Smooth muscle cell (in vitro differentiated cells): ENCODE data around the gene VSTM2B. TPM values are rescaled to one million over a fixed set of nuclear protein-coding genes. Genes with fewer than 3 reads are reported as not detected.

Experiments used
- DNase-seq: peaks from one replicate; lab custom pipeline; 2025; ENCODE audit not compliant: unreplicated experiment; lab: John Stamatoyannopoulos, UW
- H2AFZ ChIP-seq: fragments of 200-600 bp; sonication (generic); 2 replicates; pipeline ENCODE4 v1.6.0; 2016; ENCODE audit warnings: antibody characterized with exemption, low read depth, mild to moderate bottlenecking
- H3F3A ChIP-seq: fragments of 200-600 bp; sonication (generic); 2 replicates; pipeline ENCODE4 v1.6.0; 2017; ENCODE audit warnings: antibody characterized with exemption, low read depth
- H3K27ac ChIP-seq: fragments of 200-600 bp; sonication (generic); 2 replicates; pipeline ENCODE4 v1.5.1; 2016; ENCODE audit warnings: low read depth, mild to moderate bottlenecking
- H3K27me3 ChIP-seq: fragments of 200-600 bp; sonication (generic); 2 replicates; pipeline ENCODE4 v1.6.1; 2016; ENCODE audit warnings: low read depth, mild to moderate bottlenecking
- H3K36me3 ChIP-seq: fragments of 200-600 bp; sonication (generic); 2 replicates; pipeline ENCODE4 v1.5.1; 2016; ENCODE audit warnings: low read depth
- H3K4me1 ChIP-seq: fragments of 200-600 bp; sonication (generic); 2 replicates; pipeline ENCODE4 v1.5.1; 2016; ENCODE audit warnings: low read depth
- H3K4me2 ChIP-seq: fragments of 200-600 bp; sonication (generic); 2 replicates; pipeline ENCODE4 v1.6.0; 2016; ENCODE audit warnings: mild to moderate bottlenecking
- H3K4me3 ChIP-seq: fragments of 200-600 bp; sonication (generic); 2 replicates; pipeline ENCODE4 v1.5.1; 2016; ENCODE audit warnings: mild to moderate bottlenecking
- H3K79me2 ChIP-seq: fragments of 200-600 bp; sonication (generic); 2 replicates; pipeline ENCODE4 v1.6.0; 2016; ENCODE audit warnings: low read depth, mild to moderate bottlenecking
- H3K9ac ChIP-seq: fragments of 200-600 bp; sonication (generic); 2 replicates; pipeline ENCODE4 v1.6.0; 2016; ENCODE audit warnings: low read depth
- H3K9me3 ChIP-seq: fragments of 200-600 bp; sonication (generic); replicated peaks from 2 replicates; pipeline ENCODE4 v1.5.1; 2016; ENCODE audit warnings: low read depth
- H4K20me1 ChIP-seq: fragments of 200-600 bp; sonication (generic); 2 replicates; pipeline ENCODE4 v1.6.0; 2016; ENCODE audit warnings: low read depth
- CTCF ChIP-seq: fragments of 200-600 bp; sonication (generic); IDR thresholded peaks from 2 replicates; pipeline ENCODE4 v1.5.1; 2017; ENCODE audit warnings: borderline replicate concordance, mild to moderate bottlenecking, antibody characterized with exemption; ENCODE audit not compliant: insufficient read depth, poor library complexity, severe bottlenecking
- WGBS: methylation state at CpG from one replicate; pipeline ENCODE4 v1.1.7; 2016; ENCODE audit warnings: low lambda C conversion rate; 5-methylcytosine and 5-hydroxymethylcytosine counted together
- polyA plus RNA-seq: library from polyadenylated mRNA; unstranded; fragments of >200 nt; fragmentation: Nextera tagmentation; extraction: Ambion mirVana; gene quantifications from 2 replicates; pipeline ENCODE4 v1.2.1, GENCODE V29; 2016
- total RNA-seq: library from RNA; depleted of rRNA; stranded (reverse); fragments of >200 nt; gene quantifications from 2 replicates; pipeline ENCODE4 v1.2.3, GENCODE V29; 2014

Gene VSTM2B
- total and polyA plus RNA-seq, 2 experiments from 2014 or later: not detected

GRCh38 chr19:29501816-29502580, 23.8 kb upstream of the VSTM2B start:
- H4K20me1 ChIP-seq: no peaks in the 10 kb centered on the region
- H3K79me2 ChIP-seq: no peaks in the 10 kb centered on the region
- H3K9me3 ChIP-seq: no peaks in the 10 kb centered on the region
- H3K9ac ChIP-seq: no peak overlapping the region
- H3K4me3 ChIP-seq: no peak overlapping the region
- H2AFZ ChIP-seq: no peak overlapping the region
- no peak overlapping the region for H3K4me2 ChIP-seq
- WGBS: 94% methylated on average over 18 of the region's 18 CpGs
- no peaks in the 10 kb centered on the region for H3F3A ChIP-seq
- peaks cover 2% of the 10 kb centered on the region for H3K27me3 ChIP-seq
- DNase-seq: no peak
- H3K27ac ChIP-seq: no peak overlapping the region
- TF ChIP-seq CTCF: no peak
- H3K36me3 ChIP-seq: no peaks in the 10 kb centered on the region
- peaks cover 3% of the 10 kb centered on the region for H3K4me1 ChIP-seq

- no peak overlapping the region for H3K27ac ChIP-seq
Observed at GRCh38 chr19:29502581-29502850, 23.3 kb upstream of the VSTM2B start.

GRCh38 chr19:29503140-29503758, 22.5 kb upstream of the VSTM2B start:
- Histone ChIP-seq H3K4me1 (peaks cover 3% of the 10 kb centered on the region), H3K9me3 (no peaks in the 10 kb centered on the region)

More at GRCh38 chr19:29502581-29502850, 23.3 kb upstream of the VSTM2B start:
- H3K36me3 ChIP-seq: no peaks in the 10 kb centered on the region
- WGBS: 96% methylated on average over 3 of the region's 3 CpGs
- H3K4me2 ChIP-seq: no peak overlapping the region
- no peak for TF ChIP-seq CTCF
- H4K20me1 ChIP-seq: no peaks in the 10 kb centered on the region
- no peaks in the 10 kb centered on the region for H3K9me3 ChIP-seq
- no peak overlapping the region for H3K9ac ChIP-seq
- no peaks in the 10 kb centered on the region for H3K79me2 ChIP-seq
- H3K4me3 ChIP-seq: no peak overlapping the region
- DNase-seq: no peak
- H2AFZ ChIP-seq: no peak overlapping the region
- no peaks in the 10 kb centered on the region for H3F3A ChIP-seq
- H3K27me3 ChIP-seq: peaks cover 2% of the 10 kb centered on the region
- peaks cover 3% of the 10 kb centered on the region for H3K4me1 ChIP-seq

More at GRCh38 chr19:29503140-29503758, 22.5 kb upstream of the VSTM2B start:
- H3K4me2 ChIP-seq: no peak overlapping the region
- 87% methylated on average over 12 of the region's 12 CpGs for WGBS
- no peak for DNase-seq
- H3K36me3 ChIP-seq: no peaks in the 10 kb centered on the region
- no peak for TF ChIP-seq CTCF
- H3K27me3 ChIP-seq: peaks cover 2% of the 10 kb centered on the region
- H3K79me2 ChIP-seq: no peaks in the 10 kb centered on the region
- no peaks in the 10 kb centered on the region for H3F3A ChIP-seq
- H2AFZ ChIP-seq: no peak overlapping the region
- no peak overlapping the region for H3K4me3 ChIP-seq
- H3K9ac ChIP-seq: no peak overlapping the region
- H3K27ac ChIP-seq: no peak overlapping the region
- no peaks in the 10 kb centered on the region for H4K20me1 ChIP-seq
